Endothelial cell (in vitro differentiated cells): ENCODE data around the gene LDHA. TPM values are rescaled to one million over a fixed set of nuclear protein-coding genes. Genes with fewer than 3 reads are reported as not detected.

Source experiments
- DNase-seq: peaks from one replicate; pipeline ENCODE4 v3.0.0; 2021; ENCODE audit warnings: low spot score
- H3K27ac Mint-ChIP-seq: one replicate; pipeline ENCODE4 v1.8.0; 2021; ENCODE audit warnings: mixed read lengths, inconsistent platforms; ENCODE audit not compliant: unreplicated experiment
- H3K27me3 Mint-ChIP-seq: one replicate; pipeline ENCODE4 v1.8.0; 2021; ENCODE audit warnings: mild to moderate bottlenecking, moderate library complexity, mixed read lengths, inconsistent platforms; ENCODE audit not compliant: unreplicated experiment
- H3K36me3 Mint-ChIP-seq: one replicate; pipeline ENCODE4 v1.8.0; 2021; ENCODE audit warnings: mild to moderate bottlenecking, low read depth, mixed read lengths, inconsistent platforms; ENCODE audit not compliant: unreplicated experiment
- H3K4me1 Mint-ChIP-seq: one replicate; pipeline ENCODE4 v1.8.0; 2021; ENCODE audit warnings: mild to moderate bottlenecking, mixed read lengths, inconsistent platforms; ENCODE audit not compliant: unreplicated experiment
- H3K4me3 Mint-ChIP-seq: one replicate; pipeline ENCODE4 v1.8.0; 2021; ENCODE audit warnings: mild to moderate bottlenecking, mixed read lengths, inconsistent platforms; ENCODE audit not compliant: unreplicated experiment
- H3K9me3 Mint-ChIP-seq: one replicate; pipeline ENCODE4 v1.8.0; 2021; ENCODE audit warnings: mixed read lengths, inconsistent platforms; ENCODE audit not compliant: unreplicated experiment
- long read RNA-seq: library from polyadenylated mRNA; unstranded; transcript quantifications from one replicate; pipeline ENCODE4 v2.0.0, GENCODE V29; 2020; ENCODE audit not compliant: unreplicated experiment
- total RNA-seq: library from RNA; stranded (reverse); fragmentation: NEBNext Ultra II Directional; extraction: Animal tissue kit (Norgen Biotek cat#: 25700); gene quantifications from one replicate; pipeline ENCODE4 v1.2.1, GENCODE V29; 2021; ENCODE audit not compliant: unreplicated experiment
- TF ChIP-seq, protein P1 (sequence below): fragments of 200-600 bp; sonication (generic); IDR thresholded peaks from one replicate; pipeline ENCODE4 v1.5.0; 2021; ENCODE audit warnings: antibody characterized with exemption; ENCODE audit not compliant: unreplicated experiment

LDHA gene
- total RNA-seq, result 74.0 TPM
- long read RNA-seq, transcript LDHA-205 (8 exons, 2,416 nt), result major isoform, 114 of 129 reads
- long read RNA-seq, transcript LDHA-218 (8 exons, 2,305 nt), result minor isoform, 5 of 129 reads
- long read RNA-seq, partial matches to known transcripts, result 0 of 129 reads
- long read RNA-seq, other reads (novel, unspliced or antisense), result 3 of 129 reads

DNA sequence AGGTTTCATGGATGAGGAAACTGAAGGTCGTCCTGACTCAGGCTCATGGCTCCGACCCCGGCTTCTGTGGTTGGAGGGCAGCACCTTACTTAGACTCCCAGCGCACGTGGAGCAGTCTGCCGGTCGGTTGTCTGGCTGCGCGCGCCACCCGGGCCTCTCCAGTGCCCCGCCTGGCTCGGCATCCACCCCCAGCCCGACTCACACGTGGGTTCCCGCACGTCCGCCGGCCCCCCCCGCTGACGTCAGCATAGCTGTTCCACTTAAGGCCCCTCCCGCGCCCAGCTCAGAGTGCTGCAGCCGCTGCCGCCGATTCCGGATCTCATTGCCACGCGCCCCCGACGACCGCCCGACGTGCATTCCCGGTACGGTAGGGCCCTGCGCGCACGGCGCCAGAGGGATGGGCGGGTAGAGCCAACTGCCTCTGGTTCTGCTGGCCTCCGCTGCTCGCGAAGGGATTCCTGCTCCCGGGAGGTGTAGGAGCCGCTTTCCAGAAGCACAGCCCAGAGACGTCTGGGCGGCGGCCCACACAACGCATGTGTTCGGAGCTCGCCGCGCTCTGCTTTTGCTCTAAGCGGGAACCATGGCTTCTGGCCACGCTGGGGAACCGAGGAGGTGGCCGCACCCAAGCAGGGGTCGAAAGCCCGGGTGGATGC, at the start of gene LDHA:
LDHA (plus strand) TSS at position 289 of the 653 bp plus-strand sequence. CDS start 2,280 bp downstream, outside the sequence.
- Mint-ChIP-seq H3K4me3 (peak within 1 kb of the TSS; percentile 91), H3K27ac (no peak within 1 kb of the TSS), H3K36me3 (peaks cover 7% of the 10 kb centered on the region), H3K9me3 (no peaks in the 10 kb centered on the region), H3K4me1 (peaks cover 6% of the 10 kb centered on the region), H3K27me3 (peaks cover 7% of the 10 kb centered on the region)
- TF ChIP-seq, protein P1, sequence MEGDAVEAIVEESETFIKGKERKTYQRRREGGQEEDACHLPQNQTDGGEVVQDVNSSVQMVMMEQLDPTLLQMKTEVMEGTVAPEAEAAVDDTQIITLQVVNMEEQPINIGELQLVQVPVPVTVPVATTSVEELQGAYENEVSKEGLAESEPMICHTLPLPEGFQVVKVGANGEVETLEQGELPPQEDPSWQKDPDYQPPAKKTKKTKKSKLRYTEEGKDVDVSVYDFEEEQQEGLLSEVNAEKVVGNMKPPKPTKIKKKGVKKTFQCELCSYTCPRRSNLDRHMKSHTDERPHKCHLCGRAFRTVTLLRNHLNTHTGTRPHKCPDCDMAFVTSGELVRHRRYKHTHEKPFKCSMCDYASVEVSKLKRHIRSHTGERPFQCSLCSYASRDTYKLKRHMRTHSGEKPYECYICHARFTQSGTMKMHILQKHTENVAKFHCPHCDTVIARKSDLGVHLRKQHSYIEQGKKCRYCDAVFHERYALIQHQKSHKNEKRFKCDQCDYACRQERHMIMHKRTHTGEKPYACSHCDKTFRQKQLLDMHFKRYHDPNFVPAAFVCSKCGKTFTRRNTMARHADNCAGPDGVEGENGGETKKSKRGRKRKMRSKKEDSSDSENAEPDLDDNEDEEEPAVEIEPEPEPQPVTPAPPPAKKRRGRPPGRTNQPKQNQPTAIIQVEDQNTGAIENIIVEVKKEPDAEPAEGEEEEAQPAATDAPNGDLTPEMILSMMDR, result no peak
- peak; percentile 70 for DNase-seq

GRCh38 chr11:18347471-18348125, 46.8 kb upstream of the LDHA start:
- Mint-ChIP-seq H3K27me3 (peaks cover 3% of the 10 kb centered on the region), H3K9me3 (no peaks in the 10 kb centered on the region), H3K27ac (no peak overlapping the region), H3K4me3 (no peak overlapping the region), H3K4me1 (no peaks in the 10 kb centered on the region), H3K36me3 (peaks cover 22% of the 10 kb centered on the region)
- no peak for DNase-seq
- TF ChIP-seq, protein P1, result no peak

GRCh38 chr11:18352581-18352980, 41.8 kb upstream of the LDHA start:
- Mint-ChIP-seq H3K36me3 (peaks cover 13% of the 10 kb centered on the region), H3K9me3 (no peaks in the 10 kb centered on the region)

DNA sequence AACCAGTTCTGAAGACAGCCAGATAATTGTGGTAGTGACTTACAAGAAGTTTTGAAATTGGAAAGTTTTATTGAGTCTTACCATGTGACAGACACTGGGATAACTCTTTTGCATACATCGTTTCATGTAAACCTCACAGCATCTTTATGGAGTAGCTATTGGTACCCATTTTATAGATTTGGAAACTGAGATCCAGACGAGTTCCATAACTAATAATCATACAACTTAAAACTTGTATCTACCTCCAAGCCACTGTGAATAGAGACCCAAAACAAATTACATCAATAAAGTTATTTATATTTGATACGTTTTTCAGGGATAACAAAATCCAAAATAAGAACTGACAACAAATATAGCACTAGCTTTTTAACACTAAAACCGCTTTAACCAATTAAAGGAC, 35.7 kb upstream of the LDHA start:
- Mint-ChIP-seq H3K27me3 (no peaks in the 10 kb centered on the region), H3K4me1 (no peaks in the 10 kb centered on the region), H3K9me3 (no peaks in the 10 kb centered on the region), H3K27ac (no peak overlapping the region), H3K4me3 (no peak overlapping the region), H3K36me3 (peaks cover 11% of the 10 kb centered on the region)
- no peak for DNase-seq
- TF ChIP-seq, protein P1, result no peak

More at GRCh38 chr11:18352581-18352980, 41.8 kb upstream of the LDHA start:
- Mint-ChIP-seq H3K27ac (no peak overlapping the region), H3K4me1 (no peaks in the 10 kb centered on the region), H3K4me3 (no peak overlapping the region), H3K27me3 (no peaks in the 10 kb centered on the region)
- DNase-seq, result no peak
- TF ChIP-seq, protein P1, result no peak

- Mint-ChIP-seq H3K9me3 (no peaks in the 10 kb centered on the region), H3K36me3 (peaks cover 15% of the 10 kb centered on the region), H3K27me3 (no peaks in the 10 kb centered on the region), H3K4me1 (no peaks in the 10 kb centered on the region), H3K4me3 (no peak overlapping the region), H3K27ac (no peak overlapping the region)
- TF ChIP-seq, protein P1, result no peak
- DNase-seq, result no peak
These were observed 33.2 kb upstream of the LDHA start for GRCh38 chr11:18361154-18361553.
